Measurements from ENCODE around the gene PRKG1. TPM values are rescaled to one million over a fixed set of nuclear protein-coding genes. Genes with fewer than 3 reads are reported as not detected.

PRKG1 gene
- total RNA-seq, 5 donors from 2014 or later (not counting 1 experiment from before 2014, with no cell fraction given), result 0.03 to 0.26 (median 0.19) TPM; not detected in 1

DNA sequence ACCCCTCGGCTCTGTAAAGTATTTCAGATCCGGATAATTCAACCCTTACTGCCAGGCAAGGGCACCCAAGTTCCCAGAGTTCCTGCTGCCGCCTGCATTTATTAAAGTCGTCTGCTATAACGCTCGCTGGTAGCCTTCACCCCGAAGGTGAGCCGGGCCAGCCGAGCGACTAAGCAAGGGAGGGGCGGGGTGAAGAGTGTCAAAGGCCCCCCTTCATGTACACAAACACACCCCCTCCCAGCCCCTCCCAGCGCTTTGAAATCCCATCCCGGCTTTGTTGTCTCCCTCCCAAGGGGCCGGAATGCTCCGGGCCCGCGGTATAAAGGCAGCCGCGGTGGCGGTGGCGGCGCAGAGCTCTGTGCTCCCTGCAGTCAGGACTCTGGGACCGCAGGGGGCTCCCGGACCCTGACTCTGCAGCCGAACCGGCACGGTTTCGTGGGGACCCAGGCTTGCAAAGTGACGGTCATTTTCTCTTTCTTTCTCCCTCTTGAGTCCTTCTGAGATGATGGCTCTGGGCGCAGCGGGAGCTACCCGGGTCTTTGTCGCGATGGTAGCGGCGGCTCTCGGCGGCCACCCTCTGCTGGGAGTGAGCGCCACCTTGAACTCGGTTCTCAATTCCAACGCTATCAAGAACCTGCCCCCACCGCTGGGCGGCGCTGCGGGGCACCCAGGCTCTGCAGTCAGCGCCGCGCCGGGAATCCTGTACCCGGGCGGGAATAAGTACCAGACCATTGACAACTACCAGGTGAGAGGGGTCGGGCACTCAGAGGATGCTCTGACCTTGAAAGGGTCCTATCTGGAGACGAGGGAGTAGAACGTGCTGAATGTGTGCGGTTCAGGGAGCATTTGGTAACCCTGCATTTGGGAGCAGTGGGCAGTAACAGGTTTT is 1239.9 kb downstream of the PRKG1 start, which contains the start of gene DKK1:
TSS of gene DKK1 (plus strand) at position 349 of the 889 bp plus-strand sequence. CDS start at position 503, 154 bp downstream.
- DNase-seq (peak in 4 of 35 experiments; percentile 3 to 8 (median 4)), ATAC-seq (replicated peaks in 1 of 4) (peak in 2 of 4 experiments; percentile 20 to 32)
- peaks cover 22 to 27% of the 10 kb centered on the region in 2 experiments for H3K27me3 ChIP-seq (replicated peaks in 1 of 2; ENCODE audit: control insufficient read depth in 2 of 2, extremely low read depth in 1 of 2, insufficient read depth in 2 of 2, low read length in 1 of 2)
- POLR2A ChIA-PET, result no interaction called here
- H3K36me3 ChIP-seq (ENCODE audit: control insufficient read depth in 2 of 2, extremely low read depth in 1 of 2, insufficient read depth in 1 of 2, low read length in 1 of 2), result no peaks in the 10 kb centered on the region
- H3K4me3 ChIP-seq (ENCODE audit: control insufficient read depth in 1 of 2, extremely low read depth in 1 of 2, low read length in 1 of 2), result peak within 1 kb of the TSS in 1 of 2 donors; percentile 71
- Mint-ChIP-seq H3K9me3 (peaks cover 0 to 2% (median 0%) of the 10 kb centered on the region in 3 donors), H3K4me3 (peak within 1 kb of the TSS in 2 of 3 donors; percentile 36 to 52), H3K27ac (no peak within 1 kb of the TSS), H3K27me3 (peaks cover 56 to 59% of the 10 kb centered on the region in 2 donors), H3K4me1 (peaks cover 14 to 22% (median 17%) of the 10 kb centered on the region in 3 donors), H3K36me3 (no peaks in the 10 kb centered on the region)
- CTCF ChIA-PET, result interaction anchor here in 1 of 2 donors (0.6 kb wide), 1 partner anchor 1277 kb away, joined by 3 read pairs; no protein-coding TSS in a partner anchor
- no peaks in the 10 kb centered on the region for H3K9me3 ChIP-seq
- H3K27ac ChIP-seq (ENCODE audit: low read length), result no peak within 1 kb of the TSS
- peaks cover 5 to 14% of the 10 kb centered on the region in 2 experiments for H3K4me1 ChIP-seq (ENCODE audit: control insufficient read depth in 1 of 2, extremely low read depth in 1 of 2, insufficient read depth in 2 of 2, low read length in 2 of 2)
- WGBS (ENCODE audit: insufficient coverage), result 5% methylated on average over 47 of the region's 55 CpGs

DNA sequence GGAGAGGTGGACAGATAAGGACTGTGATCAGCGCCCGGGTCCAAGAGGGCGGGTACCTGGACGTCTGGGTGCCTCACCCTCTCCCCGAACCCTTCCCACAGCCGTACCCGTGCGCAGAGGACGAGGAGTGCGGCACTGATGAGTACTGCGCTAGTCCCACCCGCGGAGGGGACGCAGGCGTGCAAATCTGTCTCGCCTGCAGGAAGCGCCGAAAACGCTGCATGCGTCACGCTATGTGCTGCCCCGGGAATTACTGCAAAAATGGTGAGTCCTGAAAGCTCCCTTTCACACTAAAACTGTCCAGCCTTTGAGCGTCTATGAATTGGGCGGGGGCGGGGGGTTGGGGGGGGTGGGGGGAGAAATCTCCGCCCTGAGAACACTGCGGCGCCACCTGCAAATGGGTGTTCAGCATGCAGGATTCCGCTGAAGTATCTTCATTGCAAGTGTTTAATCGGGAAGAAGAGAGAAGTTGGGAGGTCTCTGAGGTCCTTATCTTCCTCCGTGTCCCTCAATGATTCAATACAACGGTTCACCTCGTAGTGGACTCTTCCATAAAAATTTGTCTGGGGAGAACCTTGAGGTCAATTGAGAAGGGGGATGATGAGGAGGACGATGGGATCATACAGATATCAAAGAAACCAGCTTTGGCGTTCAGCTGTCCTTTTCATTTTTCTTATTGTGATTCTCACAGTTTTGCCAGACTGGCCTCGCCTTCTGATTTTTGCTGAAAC is 1240.7 kb downstream of the PRKG1 start:
- H3K9me3 ChIP-seq, result no peaks in the 10 kb centered on the region
- Mint-ChIP-seq H3K27ac (no peak overlapping the region), H3K4me1 (peaks cover 14 to 22% (median 17%) of the 10 kb centered on the region in 3 donors), H3K9me3 (peaks cover 0 to 2% (median 0%) of the 10 kb centered on the region in 3 donors), H3K27me3 (peaks cover 48 to 52% of the 10 kb centered on the region in 2 donors), H3K4me3 (peak overlapping the region in 2 of 3 donors; percentile 36 to 52), H3K36me3 (no peaks in the 10 kb centered on the region)
- peak in 1 of 4 experiments; percentile 20 for ATAC-seq (replicated peaks in 1 of 4)
- POLR2A ChIA-PET, result no interaction called here
- H3K27ac ChIP-seq (ENCODE audit: low read length), result no peak overlapping the region
- peak overlapping the region in 1 of 2 donors; percentile 71 for H3K4me3 ChIP-seq (ENCODE audit: control insufficient read depth in 1 of 2, extremely low read depth in 1 of 2, low read length in 1 of 2)
- no peaks in the 10 kb centered on the region for H3K36me3 ChIP-seq (ENCODE audit: control insufficient read depth in 2 of 2, extremely low read depth in 1 of 2, insufficient read depth in 1 of 2, low read length in 1 of 2)
- peaks cover 22% of the 10 kb centered on the region in 2 experiments for H3K27me3 ChIP-seq (replicated peaks in 1 of 2; ENCODE audit: control insufficient read depth in 2 of 2, extremely low read depth in 1 of 2, insufficient read depth in 2 of 2, low read length in 1 of 2)
- H3K4me1 ChIP-seq (ENCODE audit: control insufficient read depth in 1 of 2, extremely low read depth in 1 of 2, insufficient read depth in 2 of 2, low read length in 2 of 2), result peaks cover 5 to 14% of the 10 kb centered on the region in 2 experiments
- CTCF ChIA-PET, result interaction anchor here in 1 of 2 donors (0.6 kb wide), 1 partner anchor 1278 kb away, joined by 3 read pairs; no protein-coding TSS in a partner anchor
- 4% methylated on average over 13 of the region's 36 CpGs for WGBS (ENCODE audit: insufficient coverage)
- DNase-seq, result no peak

DNA sequence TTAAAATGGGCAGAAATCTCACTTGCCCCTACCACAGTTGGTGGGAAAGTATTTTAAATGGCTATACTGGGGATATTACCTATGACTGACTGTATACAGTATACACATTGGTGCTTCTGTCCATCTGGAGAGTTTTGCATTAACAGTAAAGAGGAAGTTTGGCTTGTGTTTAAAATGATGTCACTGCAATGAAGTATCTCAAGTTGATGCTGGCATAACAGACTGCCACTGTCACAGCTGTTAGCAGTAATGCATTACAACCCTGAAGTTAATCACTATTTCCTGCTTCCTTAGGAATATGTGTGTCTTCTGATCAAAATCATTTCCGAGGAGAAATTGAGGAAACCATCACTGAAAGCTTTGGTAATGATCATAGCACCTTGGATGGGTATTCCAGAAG is 1241.7 kb downstream of the PRKG1 start:
- H3K27me3 ChIP-seq (replicated peaks in 1 of 2; ENCODE audit: control insufficient read depth in 2 of 2, extremely low read depth in 1 of 2, insufficient read depth in 2 of 2, low read length in 1 of 2), result peaks cover 18 to 22% of the 10 kb centered on the region in 2 experiments
- ChIA-PET POLR2A (no interaction called here), CTCF (no interaction called here)
- peaks cover 5 to 14% of the 10 kb centered on the region in 2 experiments for H3K4me1 ChIP-seq (ENCODE audit: control insufficient read depth in 1 of 2, extremely low read depth in 1 of 2, insufficient read depth in 2 of 2, low read length in 2 of 2)
- H3K36me3 ChIP-seq (ENCODE audit: control insufficient read depth in 2 of 2, extremely low read depth in 1 of 2, insufficient read depth in 1 of 2, low read length in 1 of 2), result no peaks in the 10 kb centered on the region
- no peak overlapping the region for H3K27ac Mint-ChIP-seq
- H3K27me3 Mint-ChIP-seq, result peaks cover 44 to 47% of the 10 kb centered on the region in 2 donors
- no peaks in the 10 kb centered on the region for H3K36me3 Mint-ChIP-seq
- no peak overlapping the region for H3K4me3 ChIP-seq (ENCODE audit: control insufficient read depth in 1 of 2, extremely low read depth in 1 of 2, low read length in 1 of 2)
- H3K4me3 Mint-ChIP-seq, result no peak overlapping the region
- no CpG with 5 or more reads among the region's 1 CpG for WGBS (ENCODE audit: insufficient coverage)
- ATAC-seq (replicated peaks in 1 of 4) (no peak), DNase-seq (no peak)
- peaks cover 14 to 22% (median 17%) of the 10 kb centered on the region in 3 donors for H3K4me1 Mint-ChIP-seq
- H3K9me3 Mint-ChIP-seq, result peaks cover 0 to 2% (median 0%) of the 10 kb centered on the region in 3 donors
- no peak overlapping the region for H3K27ac ChIP-seq (ENCODE audit: low read length)
- H3K9me3 ChIP-seq, result no peaks in the 10 kb centered on the region

DNA sequence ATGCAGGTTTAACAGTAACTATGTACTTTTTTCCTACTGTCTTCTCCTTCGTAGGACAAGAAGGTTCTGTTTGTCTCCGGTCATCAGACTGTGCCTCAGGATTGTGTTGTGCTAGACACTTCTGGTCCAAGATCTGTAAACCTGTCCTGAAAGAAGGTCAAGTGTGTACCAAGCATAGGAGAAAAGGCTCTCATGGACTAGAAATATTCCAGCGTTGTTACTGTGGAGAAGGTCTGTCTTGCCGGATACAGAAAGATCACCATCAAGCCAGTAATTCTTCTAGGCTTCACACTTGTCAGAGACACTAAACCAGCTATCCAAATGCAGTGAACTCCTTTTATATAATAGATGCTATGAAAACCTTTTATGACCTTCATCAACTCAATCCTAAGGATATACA is 1242.2 kb downstream of the PRKG1 start:
- H3K27me3 Mint-ChIP-seq, result peaks cover 39 to 43% of the 10 kb centered on the region in 2 donors
- ChIA-PET POLR2A (no interaction called here), CTCF (no interaction called here)
- H3K27me3 ChIP-seq (replicated peaks in 1 of 2; ENCODE audit: control insufficient read depth in 2 of 2, extremely low read depth in 1 of 2, insufficient read depth in 2 of 2, low read length in 1 of 2), result peaks cover 18% of the 10 kb centered on the region in 2 experiments
- no peaks in the 10 kb centered on the region for H3K36me3 ChIP-seq (ENCODE audit: control insufficient read depth in 2 of 2, extremely low read depth in 1 of 2, insufficient read depth in 1 of 2, low read length in 1 of 2)
- no peak overlapping the region for H3K4me3 Mint-ChIP-seq
- H3K4me1 Mint-ChIP-seq, result peaks cover 14 to 22% (median 17%) of the 10 kb centered on the region in 3 donors
- no CpG with 5 or more reads among the region's 4 CpGs for WGBS (ENCODE audit: insufficient coverage)
- DNase-seq, result no peak
- no peak overlapping the region for H3K27ac ChIP-seq (ENCODE audit: low read length)
- H3K9me3 ChIP-seq, result no peaks in the 10 kb centered on the region
- no peak for ATAC-seq (replicated peaks in 1 of 4)
- no peak overlapping the region for H3K27ac Mint-ChIP-seq
- peaks cover 5 to 14% of the 10 kb centered on the region in 2 experiments for H3K4me1 ChIP-seq (ENCODE audit: control insufficient read depth in 1 of 2, extremely low read depth in 1 of 2, insufficient read depth in 2 of 2, low read length in 2 of 2)
- H3K4me3 ChIP-seq (ENCODE audit: control insufficient read depth in 1 of 2, extremely low read depth in 1 of 2, low read length in 1 of 2), result no peak overlapping the region
- H3K36me3 Mint-ChIP-seq, result no peaks in the 10 kb centered on the region
- H3K9me3 Mint-ChIP-seq, result peaks cover 0 to 2% (median 0%) of the 10 kb centered on the region in 3 donors

DNA sequence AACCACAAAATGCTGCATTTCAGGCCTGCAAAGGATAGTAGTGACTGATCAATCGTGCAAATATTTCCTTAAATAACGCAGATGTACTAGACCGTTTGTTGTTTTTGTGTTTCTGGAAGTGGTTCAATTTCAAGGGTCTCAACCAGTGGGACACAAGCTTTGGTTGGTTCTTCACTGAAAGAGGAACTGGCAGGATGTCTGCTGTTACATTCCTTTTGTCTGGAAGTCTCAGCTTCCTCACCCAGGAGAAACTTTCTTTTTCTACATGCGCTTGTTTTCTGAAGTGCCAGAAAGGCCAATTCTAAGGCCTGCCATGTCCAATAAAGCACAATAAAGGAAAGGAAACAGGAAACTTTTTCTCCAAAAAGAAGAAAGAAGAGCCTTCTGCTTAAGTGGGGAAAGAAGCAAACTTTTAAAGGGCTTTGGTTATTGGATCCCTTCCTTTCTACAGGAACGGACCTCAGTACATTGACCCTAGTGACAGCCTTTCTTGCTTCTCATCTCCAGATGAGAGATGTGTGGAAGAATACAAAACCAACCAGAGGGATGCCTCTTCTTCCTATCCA is 1243.9 kb downstream of the PRKG1 start:
- H3K4me3 ChIP-seq (ENCODE audit: control insufficient read depth in 1 of 2, extremely low read depth in 1 of 2, low read length in 1 of 2), result no peak overlapping the region
- Mint-ChIP-seq H3K36me3 (no peaks in the 10 kb centered on the region), H3K27ac (no peak overlapping the region), H3K9me3 (peaks cover 0 to 2% (median 0%) of the 10 kb centered on the region in 3 donors), H3K27me3 (peaks cover 26 to 30% of the 10 kb centered on the region in 2 donors), H3K4me1 (peaks cover 12 to 17% (median 13%) of the 10 kb centered on the region in 3 donors), H3K4me3 (no peak overlapping the region)
- ChIA-PET POLR2A (no interaction called here), CTCF (no interaction called here)
- no peaks in the 10 kb centered on the region for H3K36me3 ChIP-seq (ENCODE audit: control insufficient read depth in 2 of 2, extremely low read depth in 1 of 2, insufficient read depth in 1 of 2, low read length in 1 of 2)
- ATAC-seq (replicated peaks in 1 of 4) (no peak), DNase-seq (no peak)
- 92% methylated on average over 3 of the region's 5 CpGs for WGBS (ENCODE audit: insufficient coverage)
- no peak overlapping the region for H3K27ac ChIP-seq (ENCODE audit: low read length)
- peaks cover 10 to 17% of the 10 kb centered on the region in 2 experiments for H3K27me3 ChIP-seq (replicated peaks in 1 of 2; ENCODE audit: control insufficient read depth in 2 of 2, extremely low read depth in 1 of 2, insufficient read depth in 2 of 2, low read length in 1 of 2)
- peaks cover 5 to 14% of the 10 kb centered on the region in 2 experiments for H3K4me1 ChIP-seq (ENCODE audit: control insufficient read depth in 1 of 2, extremely low read depth in 1 of 2, insufficient read depth in 2 of 2, low read length in 2 of 2)
- H3K9me3 ChIP-seq, result no peaks in the 10 kb centered on the region
